Measurements from ENCODE around the gene FAM83C. TPM values are rescaled to one million over a fixed set of nuclear protein-coding genes. Genes with fewer than 3 reads are reported as not detected.

The FAM83C gene
- total and polyA plus RNA-seq, 9 of the 15 experiments (the other 6 are each of a cell fraction or from before 2014, with no cell fraction given): not detected

DNA sequence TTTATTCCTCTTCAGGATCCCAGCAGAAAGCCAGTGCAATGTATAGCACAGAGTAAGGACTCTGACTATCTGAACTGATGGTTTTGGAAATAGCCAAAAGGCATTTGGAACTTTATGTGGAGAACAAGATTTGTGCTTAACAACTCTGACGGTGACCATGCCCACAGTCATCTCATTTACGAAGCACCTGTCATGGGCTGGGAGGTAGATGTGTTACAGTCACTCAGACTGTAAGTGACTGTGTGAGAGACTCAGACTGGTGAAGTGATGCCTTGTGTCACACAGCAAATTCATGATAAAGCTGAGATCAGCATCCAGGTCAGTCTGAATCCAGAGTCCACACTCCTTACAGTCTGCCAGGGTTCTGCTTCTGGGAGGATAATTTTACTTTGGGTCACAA lies 23.9 kb upstream of the FAM83C start:
- H3K9me3 ChIP-seq (replicated peaks; ENCODE audit: control insufficient read depth, insufficient read depth, low read depth, low read length): no peaks in the 10 kb centered on the region
- in situ Hi-C loops (cut with MboI) (loop anchor here (25.0 kb wide), 1 partner anchor 121 kb away; the partner anchor contains the start of gene GDF5), intact Hi-C loops (cut with micrococcal nuclease) (no loop called here)
- CTCF ChIA-PET (ENCODE audit: low intra/inter-chr PET ratio): no interaction called here
- no peak overlapping the region for H3K4me3 ChIP-seq
- H3K4me1 ChIP-seq (replicated peaks in 1 of 2; ENCODE audit: control insufficient read depth in 2 of 2, insufficient read depth in 2 of 2, low read length in 2 of 2): peaks cover 4 to 20% of the 10 kb centered on the region in 2 experiments; a peak in 4 of 5 replicates
- no peak overlapping the region for H3K4me2 ChIP-seq (ENCODE audit: insufficient read depth, low read length)
- 85% methylated on average over 2 of the region's 2 CpGs for WGBS (ENCODE audit: insufficient coverage, low coverage, missing lambda C conversion rate)
- no peak for DNase-seq (ENCODE audit: extremely low read depth in 1 of 4, low spot score in 3 of 4)
- no peaks in the 10 kb centered on the region for H3K27me3 ChIP-seq (ENCODE audit: control insufficient read depth in 2 of 2, insufficient read depth in 2 of 2, low read length in 2 of 2)
- POLR2A ChIA-PET: no interaction called here
- no peak for ATAC-seq
- no peak for FAIRE-seq
- H2AFZ ChIP-seq (ENCODE audit: low read depth, low read length): no peak overlapping the region
- no peaks in the 10 kb centered on the region for H3K9me1 ChIP-seq (ENCODE audit: control insufficient read depth, insufficient read depth, low read length)
- peaks cover 7% of the 10 kb centered on the region for H3K36me3 ChIP-seq (ENCODE audit: control insufficient read depth, insufficient read depth, low read length)
- no peak overlapping the region for H3K27ac ChIP-seq (ENCODE audit: extremely low read depth, low read depth, low read length)
- H3K79me2 ChIP-seq (ENCODE audit: control insufficient read depth, insufficient read depth, low read length): no peaks in the 10 kb centered on the region
- no peak overlapping the region for H3K9ac ChIP-seq (ENCODE audit: insufficient read depth in 1 of 2, low read depth in 2 of 2, low read length in 2 of 2)
- H4K20me1 ChIP-seq (replicated peaks; ENCODE audit: control insufficient read depth, insufficient read depth, low read length): no peaks in the 10 kb centered on the region
- BruUV-seq (replicated peaks): no TSS peak
- TF ChIP-seq, protein P1, sequence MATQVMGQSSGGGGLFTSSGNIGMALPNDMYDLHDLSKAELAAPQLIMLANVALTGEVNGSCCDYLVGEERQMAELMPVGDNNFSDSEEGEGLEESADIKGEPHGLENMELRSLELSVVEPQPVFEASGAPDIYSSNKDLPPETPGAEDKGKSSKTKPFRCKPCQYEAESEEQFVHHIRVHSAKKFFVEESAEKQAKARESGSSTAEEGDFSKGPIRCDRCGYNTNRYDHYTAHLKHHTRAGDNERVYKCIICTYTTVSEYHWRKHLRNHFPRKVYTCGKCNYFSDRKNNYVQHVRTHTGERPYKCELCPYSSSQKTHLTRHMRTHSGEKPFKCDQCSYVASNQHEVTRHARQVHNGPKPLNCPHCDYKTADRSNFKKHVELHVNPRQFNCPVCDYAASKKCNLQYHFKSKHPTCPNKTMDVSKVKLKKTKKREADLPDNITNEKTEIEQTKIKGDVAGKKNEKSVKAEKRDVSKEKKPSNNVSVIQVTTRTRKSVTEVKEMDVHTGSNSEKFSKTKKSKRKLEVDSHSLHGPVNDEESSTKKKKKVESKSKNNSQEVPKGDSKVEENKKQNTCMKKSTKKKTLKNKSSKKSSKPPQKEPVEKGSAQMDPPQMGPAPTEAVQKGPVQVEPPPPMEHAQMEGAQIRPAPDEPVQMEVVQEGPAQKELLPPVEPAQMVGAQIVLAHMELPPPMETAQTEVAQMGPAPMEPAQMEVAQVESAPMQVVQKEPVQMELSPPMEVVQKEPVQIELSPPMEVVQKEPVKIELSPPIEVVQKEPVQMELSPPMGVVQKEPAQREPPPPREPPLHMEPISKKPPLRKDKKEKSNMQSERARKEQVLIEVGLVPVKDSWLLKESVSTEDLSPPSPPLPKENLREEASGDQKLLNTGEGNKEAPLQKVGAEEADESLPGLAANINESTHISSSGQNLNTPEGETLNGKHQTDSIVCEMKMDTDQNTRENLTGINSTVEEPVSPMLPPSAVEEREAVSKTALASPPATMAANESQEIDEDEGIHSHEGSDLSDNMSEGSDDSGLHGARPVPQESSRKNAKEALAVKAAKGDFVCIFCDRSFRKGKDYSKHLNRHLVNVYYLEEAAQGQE (IDR thresholded peaks at IDR 0.05; ENCODE audit: borderline replicate concordance): no peak
- TF ChIP-seq, protein P1 (CRISPR knock-in tag; IDR thresholded peaks at IDR 0.05; ENCODE audit: low read depth): no peak
- TF ChIP-seq ZNF584 (CRISPR knock-in tag; IDR thresholded peaks at IDR 0.05; ENCODE audit: low read depth) (no peak), NFIC (IDR thresholded peaks at IDR 0.05) (no peak), ZNF764 (CRISPR knock-in tag; IDR thresholded peaks at IDR 0.05; ENCODE audit: low read depth) (no peak), ZNF24 (IDR thresholded peaks at IDR 0.05) (no peak)
- TF ChIP-seq, protein P2, sequence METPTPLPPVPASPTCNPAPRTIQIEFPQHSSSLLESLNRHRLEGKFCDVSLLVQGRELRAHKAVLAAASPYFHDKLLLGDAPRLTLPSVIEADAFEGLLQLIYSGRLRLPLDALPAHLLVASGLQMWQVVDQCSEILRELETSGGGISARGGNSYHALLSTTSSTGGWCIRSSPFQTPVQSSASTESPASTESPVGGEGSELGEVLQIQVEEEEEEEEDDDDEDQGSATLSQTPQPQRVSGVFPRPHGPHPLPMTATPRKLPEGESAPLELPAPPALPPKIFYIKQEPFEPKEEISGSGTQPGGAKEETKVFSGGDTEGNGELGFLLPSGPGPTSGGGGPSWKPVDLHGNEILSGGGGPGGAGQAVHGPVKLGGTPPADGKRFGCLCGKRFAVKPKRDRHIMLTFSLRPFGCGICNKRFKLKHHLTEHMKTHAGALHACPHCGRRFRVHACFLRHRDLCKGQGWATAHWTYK (CRISPR knock-in tag; IDR thresholded peaks at IDR 0.05): no peak
- TF ChIP-seq, protein P3, sequence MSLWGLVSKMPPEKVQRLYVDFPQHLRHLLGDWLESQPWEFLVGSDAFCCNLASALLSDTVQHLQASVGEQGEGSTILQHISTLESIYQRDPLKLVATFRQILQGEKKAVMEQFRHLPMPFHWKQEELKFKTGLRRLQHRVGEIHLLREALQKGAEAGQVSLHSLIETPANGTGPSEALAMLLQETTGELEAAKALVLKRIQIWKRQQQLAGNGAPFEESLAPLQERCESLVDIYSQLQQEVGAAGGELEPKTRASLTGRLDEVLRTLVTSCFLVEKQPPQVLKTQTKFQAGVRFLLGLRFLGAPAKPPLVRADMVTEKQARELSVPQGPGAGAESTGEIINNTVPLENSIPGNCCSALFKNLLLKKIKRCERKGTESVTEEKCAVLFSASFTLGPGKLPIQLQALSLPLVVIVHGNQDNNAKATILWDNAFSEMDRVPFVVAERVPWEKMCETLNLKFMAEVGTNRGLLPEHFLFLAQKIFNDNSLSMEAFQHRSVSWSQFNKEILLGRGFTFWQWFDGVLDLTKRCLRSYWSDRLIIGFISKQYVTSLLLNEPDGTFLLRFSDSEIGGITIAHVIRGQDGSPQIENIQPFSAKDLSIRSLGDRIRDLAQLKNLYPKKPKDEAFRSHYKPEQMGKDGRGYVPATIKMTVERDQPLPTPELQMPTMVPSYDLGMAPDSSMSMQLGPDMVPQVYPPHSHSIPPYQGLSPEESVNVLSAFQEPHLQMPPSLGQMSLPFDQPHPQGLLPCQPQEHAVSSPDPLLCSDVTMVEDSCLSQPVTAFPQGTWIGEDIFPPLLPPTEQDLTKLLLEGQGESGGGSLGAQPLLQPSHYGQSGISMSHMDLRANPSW (CRISPR knock-in tag; IDR thresholded peaks at IDR 0.05): no peak
- TF ChIP-seq, protein P4, sequence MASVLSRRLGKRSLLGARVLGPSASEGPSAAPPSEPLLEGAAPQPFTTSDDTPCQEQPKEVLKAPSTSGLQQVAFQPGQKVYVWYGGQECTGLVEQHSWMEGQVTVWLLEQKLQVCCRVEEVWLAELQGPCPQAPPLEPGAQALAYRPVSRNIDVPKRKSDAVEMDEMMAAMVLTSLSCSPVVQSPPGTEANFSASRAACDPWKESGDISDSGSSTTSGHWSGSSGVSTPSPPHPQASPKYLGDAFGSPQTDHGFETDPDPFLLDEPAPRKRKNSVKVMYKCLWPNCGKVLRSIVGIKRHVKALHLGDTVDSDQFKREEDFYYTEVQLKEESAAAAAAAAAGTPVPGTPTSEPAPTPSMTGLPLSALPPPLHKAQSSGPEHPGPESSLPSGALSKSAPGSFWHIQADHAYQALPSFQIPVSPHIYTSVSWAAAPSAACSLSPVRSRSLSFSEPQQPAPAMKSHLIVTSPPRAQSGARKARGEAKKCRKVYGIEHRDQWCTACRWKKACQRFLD (CRISPR knock-in tag; IDR thresholded peaks at IDR 0.05): no peak
